T-helper 1 cell treated with Interleukin-12 subunit alpha and Interleukin-12 subunit beta and Interleukin-4 antibody, amounts not matched to agents 30 ng/mL and 1 ng/mL, for 36 hours (primary cell): ENCODE data around the gene ITGB5. TPM values are rescaled to one million over a fixed set of nuclear protein-coding genes. Genes with fewer than 3 reads are reported as not detected.

ENCODE experiments used
- intact Hi-C: fragments of 100-400 bp; cut with micrococcal nuclease; formaldehyde crosslinking; loops from one replicate; pipeline ENCODE4 v1.15.1; 2024
- total RNA-seq: library from RNA; stranded (reverse); gene quantifications from 2 replicates; pipeline ENCODE4 v1.2.3, GENCODE V29; 2022

The ITGB5 gene
- total RNA-seq, 1 donor from 2014 or later, result 0.59 TPM

DNA sequence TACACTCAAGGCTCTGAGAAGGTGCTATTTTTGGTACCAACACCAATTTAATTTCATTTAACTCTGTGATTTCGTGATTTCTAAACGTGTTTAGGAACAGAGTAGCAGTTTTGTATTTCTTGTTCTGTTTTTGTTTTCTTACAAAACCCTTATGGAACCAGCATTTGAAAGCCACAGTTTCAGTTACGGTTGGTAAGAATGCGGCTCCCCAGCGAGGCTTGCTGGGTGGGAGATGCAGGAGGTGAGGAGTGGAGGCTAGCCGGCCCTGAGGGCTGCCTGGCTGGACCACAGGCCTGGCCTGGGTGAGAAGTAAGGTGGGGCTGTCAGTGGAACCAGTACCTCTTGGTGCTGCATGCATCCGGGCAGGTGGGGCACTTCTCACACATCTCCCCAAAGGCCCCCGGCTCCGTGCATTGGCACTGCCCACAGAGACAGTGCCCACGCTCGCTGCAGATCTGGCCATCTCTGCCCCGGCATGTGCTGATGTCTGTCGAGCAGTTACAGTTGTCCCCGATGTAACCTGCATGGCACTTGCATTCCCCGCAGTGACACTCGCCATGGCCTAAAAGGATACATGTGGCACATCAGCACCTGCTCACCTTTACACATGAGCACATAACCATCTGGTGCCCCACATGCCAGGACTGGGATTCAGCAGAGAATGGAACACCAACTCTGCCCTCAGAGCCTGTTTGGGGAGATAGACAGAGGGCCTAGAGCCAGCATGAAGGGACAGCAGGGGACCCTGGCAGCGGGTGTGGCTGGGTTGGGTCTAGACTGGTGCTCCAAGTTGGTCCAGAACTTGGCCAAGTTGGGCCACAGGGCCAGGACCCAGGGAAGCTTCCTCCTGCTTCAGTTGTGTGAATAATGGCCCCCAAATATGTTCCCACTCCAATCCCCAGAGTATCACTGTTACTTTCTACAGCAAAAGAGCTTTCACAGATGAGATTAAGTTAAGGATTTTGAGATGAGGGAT, 113.5 kb downstream of the ITGB5 start:
- intact Hi-C loops, result no loop called here

- intact Hi-C loops, result no loop called here
Measured at GRCh38 chr3:124772081-124772831, 114.9 kb downstream of the ITGB5 start.

GRCh38 chr3:124771083-124771445, 116.1 kb downstream of the ITGB5 start:
- intact Hi-C loops, result no loop called here

DNA sequence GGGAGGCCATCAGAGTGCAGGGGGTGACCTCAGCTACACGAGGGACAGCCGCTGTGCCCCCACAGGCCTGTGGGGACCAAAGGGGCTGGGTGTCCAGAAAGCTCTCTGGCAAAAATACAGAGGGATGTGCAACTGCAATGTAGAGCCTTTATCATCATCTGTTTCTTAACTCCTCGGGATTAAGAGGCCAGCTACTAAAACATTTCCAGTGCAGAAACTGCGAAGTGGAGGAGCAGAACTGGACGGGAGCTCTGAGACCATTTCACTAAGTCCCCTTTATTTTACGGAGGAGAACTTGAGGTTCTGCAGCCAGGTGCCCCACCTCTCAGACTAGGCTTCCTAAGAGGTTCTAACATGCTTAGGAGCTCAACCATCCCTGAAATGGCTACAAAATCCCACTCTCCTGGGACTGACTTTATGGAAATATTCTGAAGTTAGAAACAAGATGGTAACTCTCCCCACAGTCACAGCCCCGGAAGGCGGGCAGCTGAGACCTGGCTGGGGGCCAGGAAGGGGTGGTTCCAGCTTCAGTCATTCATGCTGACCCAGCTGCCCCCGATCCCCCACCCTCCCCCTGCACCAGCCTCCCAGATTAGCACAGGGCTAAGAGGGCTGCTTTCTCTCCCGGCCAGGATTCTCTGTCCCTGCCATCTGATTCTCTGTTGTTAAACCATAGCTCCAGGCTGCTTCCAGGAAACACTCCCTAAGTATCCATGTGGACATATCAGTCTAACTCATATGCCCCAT, 116.7 kb downstream of the ITGB5 start:
- intact Hi-C loops, result no loop called here

DNA sequence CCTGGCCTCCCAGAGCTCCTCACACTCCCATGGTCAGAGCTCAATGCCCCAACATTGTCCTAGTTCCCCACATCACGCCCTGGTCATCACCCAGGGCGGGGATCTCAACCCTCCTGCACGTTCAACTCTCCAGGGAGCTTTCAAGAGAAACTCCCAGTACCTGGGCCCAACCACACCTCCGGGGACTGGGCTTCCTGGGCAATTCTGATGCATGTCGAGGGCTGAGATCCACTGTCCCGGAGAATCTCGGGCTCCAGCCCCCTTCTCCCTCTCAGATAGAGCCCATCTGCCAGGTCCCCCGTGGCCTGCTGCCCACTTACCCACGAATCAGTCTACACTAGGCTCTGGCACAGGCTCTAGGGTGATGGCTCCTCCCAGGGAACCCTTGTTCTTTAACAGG, 117.7 kb downstream of the ITGB5 start:
- intact Hi-C loops, result no loop called here

DNA sequence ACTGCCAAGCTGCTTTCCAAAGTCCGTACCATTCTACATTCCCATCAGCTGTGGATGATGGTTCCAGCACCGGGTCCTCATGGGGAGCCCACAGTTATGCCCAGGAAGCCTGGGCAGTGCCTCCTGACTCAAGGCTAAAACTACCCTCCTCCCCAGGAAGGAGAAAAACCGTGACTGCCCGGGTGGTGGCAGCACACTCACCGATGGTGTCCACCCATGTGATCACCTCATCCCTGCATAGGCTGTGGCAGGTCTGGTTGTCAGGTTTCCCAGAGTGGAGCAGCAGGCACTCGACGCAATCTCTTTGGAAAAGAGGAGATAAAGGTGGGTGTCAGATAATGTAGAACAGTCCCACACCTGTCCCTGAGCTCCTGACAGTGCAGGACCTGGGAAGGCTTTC, 118.4 kb downstream of the ITGB5 start:
- intact Hi-C loops, result no loop called here

DNA sequence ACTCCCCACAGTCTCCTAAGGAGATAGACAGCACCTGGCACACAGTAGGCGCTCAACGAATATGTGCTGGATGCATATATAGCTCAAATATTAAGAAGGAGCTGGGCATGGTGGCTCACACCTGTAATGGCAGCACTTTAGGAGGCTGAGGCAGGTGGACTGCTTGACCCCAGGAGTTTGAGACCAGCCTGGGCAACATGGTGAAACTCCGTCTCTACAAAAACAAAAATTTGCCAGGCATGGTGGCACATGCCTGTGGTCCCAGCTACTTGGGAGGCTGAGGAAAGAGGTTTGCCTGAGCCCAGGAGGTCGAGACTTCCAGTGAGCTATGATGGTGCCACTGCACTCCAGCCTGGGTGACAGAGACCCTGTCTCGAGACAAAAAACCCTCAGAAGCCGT, 119.5 kb downstream of the ITGB5 start:
- intact Hi-C loops, result no loop called here

- intact Hi-C loops, result no loop called here
Measured at GRCh38 chr3:124767264-124767663, 119.9 kb downstream of the ITGB5 start.

DNA sequence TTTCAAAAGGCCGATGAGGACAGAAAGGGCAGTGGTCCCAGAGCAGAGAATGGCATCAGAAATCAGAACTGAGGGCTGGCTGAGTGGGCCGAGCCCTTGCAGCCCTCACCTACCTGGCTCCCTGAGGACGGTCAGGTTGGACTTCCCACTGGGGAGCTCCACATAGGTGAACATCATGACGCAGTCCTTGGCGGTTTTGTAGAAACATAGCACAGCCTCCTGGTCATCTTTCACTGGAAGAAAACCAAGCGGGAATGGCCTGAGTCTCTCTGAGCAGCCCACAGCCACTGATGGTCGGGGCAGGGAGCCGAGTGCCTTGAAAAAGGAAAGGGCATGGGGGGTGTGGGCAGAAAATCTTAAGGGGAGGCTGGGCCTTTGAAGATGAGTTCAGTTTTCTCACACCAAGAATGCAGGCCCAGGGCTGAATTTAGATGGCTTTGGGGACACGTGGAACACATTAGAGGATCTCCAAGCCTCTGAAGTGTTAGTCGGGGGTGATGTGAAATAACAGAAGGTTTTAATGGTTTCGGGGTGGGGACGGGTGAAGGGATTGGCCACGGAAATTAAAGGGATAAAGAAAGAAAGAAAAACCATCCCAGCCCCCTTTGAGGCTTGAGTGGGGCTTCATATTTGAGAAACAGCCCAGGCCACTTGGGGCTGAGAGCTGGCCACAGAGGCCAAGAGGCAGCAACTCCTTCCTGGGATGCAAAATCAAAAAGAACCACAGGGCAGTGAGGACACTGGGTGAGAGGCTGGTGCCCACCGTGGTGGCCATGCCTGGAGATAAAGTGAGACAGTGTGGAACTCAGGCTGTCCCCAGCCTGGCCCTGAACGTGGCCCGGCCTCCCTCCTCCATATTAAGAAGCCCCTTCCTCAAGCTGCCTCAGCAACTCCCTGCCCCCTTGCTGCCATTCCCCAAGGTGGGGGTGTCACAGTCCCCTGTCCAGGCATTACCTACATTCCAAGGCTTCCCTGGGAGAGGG, 120.8 kb downstream of the ITGB5 start:
- intact Hi-C loops, result no loop called here

DNA sequence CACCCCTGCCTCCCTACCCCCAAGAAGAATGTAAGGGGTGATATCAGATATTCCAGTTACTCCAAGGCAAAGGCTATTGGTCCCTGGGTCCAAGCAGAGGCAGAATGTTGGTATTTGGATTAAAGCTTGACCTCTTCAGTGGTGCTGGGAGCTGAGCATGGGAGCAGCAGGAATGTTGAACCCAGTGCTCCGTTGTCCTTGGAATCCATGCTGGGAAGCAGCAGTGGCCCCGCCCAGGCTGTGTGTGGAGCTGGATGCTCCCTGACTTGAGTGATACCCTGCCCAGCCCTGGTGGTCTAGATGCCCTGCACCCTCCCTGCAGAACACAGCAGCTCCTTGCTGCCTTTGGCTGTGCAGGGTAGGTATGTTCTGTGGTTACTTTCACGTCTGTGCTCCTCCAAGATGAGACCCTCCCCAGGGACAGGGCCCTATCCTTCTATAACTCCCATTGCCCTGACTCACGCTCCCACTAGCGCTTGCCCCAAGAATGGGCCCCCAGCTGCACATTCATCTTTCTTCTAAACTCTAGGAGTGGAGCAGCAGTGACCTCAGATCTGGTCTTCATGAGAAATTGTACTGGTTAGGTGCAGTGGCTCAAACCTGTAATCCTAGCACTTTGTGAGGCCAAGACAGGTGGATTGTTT, 121.8 kb downstream of the ITGB5 start:
- intact Hi-C loops, result no loop called here

GRCh38 chr3:124764746-124765145, 122.4 kb downstream of the ITGB5 start:
- intact Hi-C loops, result loop anchor here (5.0 kb wide), 1 partner anchor 438 kb away; no protein-coding TSS in a partner anchor

- intact Hi-C loops, result loop anchor here (5.0 kb wide), 1 partner anchor 438 kb away; no protein-coding TSS in a partner anchor
Measured at GRCh38 chr3:124763644-124764358, 123.4 kb downstream of the ITGB5 start.

- intact Hi-C loops, result loop anchor here (5.0 kb wide), 1 partner anchor 439 kb away; no protein-coding TSS in a partner anchor
Measured at GRCh38 chr3:124763206-124763605, 124.0 kb downstream of the ITGB5 start.

- intact Hi-C loops, result loop anchor here (5.0 kb wide), 1 partner anchor 440 kb away; no protein-coding TSS in a partner anchor
Measured at GRCh38 chr3:124762661-124763011, 124.5 kb downstream of the ITGB5 start.

DNA sequence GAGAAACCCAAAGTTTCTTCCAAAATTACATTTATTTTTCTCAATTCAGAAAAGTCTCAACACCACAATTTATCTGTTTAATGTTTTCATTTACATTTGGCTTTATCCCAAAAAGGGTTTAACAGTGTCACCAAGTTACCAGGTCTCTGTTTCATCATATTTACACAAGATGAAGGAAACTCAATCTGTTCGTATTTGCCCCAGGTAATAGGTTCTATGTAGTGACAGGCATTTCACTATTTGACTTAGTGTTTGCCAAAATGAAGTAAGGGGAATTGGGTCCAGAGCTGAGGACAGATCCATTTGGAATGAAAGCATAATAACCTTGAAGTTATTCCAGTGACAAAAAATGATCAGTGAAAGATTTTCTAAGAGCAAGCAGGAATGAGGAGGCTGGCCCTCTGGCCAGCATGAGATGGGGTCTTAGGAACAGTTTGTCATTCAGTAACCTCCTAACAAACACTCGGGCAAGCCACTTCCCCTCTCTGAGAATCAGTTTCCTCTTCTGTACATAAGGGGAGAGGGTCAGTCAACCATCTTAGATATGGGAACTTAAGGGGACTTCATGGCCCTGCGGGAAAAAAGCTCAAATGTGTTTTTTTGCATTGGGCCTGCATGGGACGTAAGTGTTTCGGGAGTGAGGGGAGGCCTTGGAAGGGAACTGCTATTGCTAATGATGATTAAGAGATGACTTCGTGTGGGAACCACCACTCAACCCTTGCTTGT, 125.1 kb downstream of the ITGB5 start:
- intact Hi-C loops, result loop anchor here (1.0 to 5.0 kb wide), 5 partner anchors 32 to 823 kb away; partner anchors contain the start of gene UMPS

- intact Hi-C loops, result loop anchor here (1.0 to 5.0 kb wide), 5 partner anchors 31 to 824 kb away; partner anchors contain the start of gene UMPS
Measured at GRCh38 chr3:124761250-124761796, 125.8 kb downstream of the ITGB5 start.

DNA sequence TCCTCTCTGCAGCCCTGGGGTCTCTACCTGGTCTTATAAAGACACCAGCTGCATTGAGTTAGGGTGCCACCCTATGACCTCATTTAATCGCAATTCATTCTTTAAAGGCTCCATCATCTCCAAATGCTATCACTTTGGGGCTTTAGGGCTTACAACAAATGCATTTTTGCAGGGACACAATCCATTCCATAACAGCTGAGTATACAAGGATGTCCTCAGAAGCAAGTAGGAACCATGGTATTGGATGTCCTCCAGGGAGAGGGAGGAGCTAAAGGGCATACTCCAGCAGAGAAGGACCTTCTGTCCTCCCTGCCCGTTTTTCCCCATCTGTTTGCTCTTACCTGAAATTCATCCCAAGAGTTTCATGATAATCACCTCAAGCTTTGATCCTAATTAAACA, 126.6 kb downstream of the ITGB5 start:
- intact Hi-C loops, result loop anchor here (2.0 to 5.0 kb wide), 2 partner anchors 442 to 676 kb away; no protein-coding TSS in a partner anchor
